HG03575 (cell line): ENCODE measurements around the gene SDSL.

ENCODE experiments used
- ATAC-seq: cut with Tn5 transposase; IDR thresholded peaks from one replicate; pipeline ENCODE4 v1.9.1; 2021; ENCODE audit not compliant: unreplicated experiment, insufficient number of reproducible peaks, low FRiP score; ENCODE audit errors: extremely low read depth

Gene SDSL

DNA sequence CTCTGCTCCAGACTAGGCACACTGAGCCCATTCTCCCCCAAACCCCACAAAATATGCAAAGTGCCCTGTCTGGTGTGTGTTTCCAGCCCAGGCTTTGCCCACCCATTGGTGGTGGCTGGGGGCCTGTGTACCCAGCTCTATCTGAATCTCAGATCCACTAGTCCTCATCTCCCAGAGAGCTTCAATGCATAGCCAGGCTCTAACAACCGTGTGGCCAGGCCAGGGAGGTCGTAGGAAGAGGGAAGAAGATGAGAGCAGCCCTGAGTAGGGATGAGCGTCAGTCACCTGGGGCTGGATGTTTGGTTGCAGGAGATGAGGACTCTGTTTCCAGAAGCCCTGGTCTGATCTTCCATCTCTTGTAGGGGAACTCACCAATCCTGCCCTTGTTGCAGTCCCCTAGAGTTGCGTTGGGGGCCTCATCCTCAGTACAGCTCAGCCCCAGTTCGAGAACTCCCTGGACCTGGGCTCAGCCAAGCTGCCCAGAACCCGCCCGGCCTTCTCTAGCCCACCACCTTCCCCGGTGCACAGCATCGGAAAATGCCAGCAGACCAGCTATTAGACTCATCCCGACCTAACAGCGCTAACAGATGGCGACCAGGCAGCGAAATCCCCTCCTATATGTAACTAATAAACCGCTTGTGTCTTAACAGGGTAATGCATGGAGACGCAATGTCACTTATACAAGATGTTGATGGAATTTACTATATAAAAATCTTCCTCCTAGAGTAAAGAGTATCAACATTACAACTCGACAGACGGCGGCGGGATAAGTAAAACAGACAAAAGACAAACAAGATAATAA is 52.7 kb downstream of the SDSL start:
- ATAC-seq, result no peak

DNA sequence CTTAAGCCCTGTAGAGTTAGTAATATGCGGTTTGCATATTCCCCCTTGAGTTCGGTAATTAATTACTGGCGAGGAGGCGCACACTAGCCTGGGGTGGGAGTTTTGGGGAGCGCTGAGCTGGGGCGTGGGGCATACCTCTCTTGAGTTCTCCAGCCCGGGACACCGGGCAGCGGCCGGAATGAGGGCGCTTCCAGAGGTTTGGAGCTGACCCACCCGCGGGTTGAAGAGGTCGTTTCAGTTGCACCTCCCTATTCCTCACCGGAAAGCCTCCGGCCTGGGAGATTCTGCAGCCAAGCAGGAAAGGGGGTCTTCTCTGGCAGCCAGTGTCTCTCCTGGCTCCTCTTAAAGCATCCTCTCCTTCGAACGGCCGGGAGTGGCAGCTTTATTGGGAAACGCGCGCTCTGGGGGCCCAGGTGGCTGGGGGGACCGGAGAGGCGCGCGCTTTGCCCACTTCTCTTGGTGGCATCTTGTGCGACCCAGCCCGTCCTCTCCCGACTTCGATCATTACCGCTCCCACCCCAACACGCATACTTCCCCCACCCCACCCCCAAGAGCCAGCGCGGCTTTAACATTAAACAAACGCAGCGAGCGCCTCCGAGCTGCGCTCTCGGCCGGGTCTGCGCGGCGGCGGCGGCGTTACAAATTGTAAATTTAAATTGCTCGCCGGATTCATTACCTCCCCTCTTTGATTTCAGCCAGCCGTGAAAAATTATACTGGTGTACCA is 53.4 kb downstream of the SDSL start:
- ATAC-seq, result no peak

DNA sequence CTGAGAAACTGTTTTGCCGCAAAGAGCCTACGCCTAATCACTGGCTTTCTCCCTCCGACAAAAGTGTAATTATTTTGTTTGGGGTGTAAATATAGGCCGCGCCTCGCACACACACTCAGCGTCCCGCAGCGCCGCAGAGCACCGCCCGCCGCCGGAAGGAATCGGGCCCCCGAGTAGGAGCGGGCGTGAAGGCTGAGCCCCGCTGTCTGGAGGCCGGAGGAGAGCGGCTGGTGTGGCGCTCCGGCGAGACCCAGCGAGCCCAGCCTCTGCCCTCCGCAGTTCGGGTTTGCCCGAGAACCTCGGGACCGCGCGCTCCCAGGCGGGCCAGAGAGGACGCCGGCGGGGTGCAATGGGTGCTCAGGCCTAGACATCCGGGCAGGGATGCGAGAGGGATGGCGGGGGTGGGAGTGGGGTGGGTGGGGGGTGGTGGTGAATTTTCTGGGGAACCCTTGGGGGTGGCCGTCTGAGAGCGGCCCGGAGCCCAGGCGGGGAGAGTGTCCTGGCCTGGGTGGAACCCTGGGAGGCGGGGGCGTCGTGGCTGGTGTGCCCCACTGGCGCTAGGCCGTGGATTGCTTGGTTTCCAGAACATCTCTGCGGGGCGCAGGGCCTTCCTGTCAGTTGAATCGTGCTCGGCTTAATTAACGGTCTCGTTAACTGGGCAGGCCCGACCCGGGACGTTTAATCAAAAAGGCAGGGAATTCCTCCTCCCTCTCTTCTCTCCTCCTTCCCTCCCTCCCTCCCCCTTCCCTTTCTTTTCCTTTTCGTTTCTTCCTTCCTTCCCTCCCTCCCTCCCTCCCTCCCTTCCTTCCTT is 54.2 kb downstream of the SDSL start:
- ATAC-seq, result no peak

DNA sequence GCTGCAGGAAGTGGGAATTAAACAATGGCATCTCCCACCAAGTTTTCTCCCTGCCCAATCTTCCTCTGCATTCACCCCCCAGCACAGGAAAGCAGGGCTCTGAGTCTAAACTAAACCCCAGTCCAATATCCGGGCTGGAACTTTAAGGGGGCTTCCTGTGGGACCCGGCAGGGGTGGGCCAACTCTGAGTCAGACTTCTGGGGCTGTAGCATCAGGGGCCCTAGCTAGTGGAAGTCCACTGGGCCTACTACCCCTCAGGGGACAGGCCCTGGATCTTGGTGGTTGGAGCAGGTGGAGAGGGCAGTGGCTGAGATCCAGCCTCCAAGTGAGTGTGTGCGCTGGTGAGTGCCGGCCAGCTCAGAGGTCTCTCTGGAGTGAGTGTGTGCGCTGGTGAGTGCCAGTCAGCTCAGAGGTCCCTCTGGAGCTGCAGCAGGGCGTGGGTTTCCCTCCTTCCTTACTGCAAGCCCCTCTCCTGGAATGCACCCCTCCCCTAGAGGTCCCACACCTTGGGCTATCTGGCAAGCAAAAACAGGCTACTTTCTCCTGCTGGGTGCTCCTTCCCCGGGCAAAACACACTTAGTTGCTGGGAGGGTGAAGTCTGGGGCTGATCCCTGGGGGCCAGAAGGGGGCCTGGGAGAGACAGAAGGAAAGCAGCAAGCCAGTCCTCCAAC is 55.1 kb downstream of the SDSL start:
- no peak for ATAC-seq

DNA sequence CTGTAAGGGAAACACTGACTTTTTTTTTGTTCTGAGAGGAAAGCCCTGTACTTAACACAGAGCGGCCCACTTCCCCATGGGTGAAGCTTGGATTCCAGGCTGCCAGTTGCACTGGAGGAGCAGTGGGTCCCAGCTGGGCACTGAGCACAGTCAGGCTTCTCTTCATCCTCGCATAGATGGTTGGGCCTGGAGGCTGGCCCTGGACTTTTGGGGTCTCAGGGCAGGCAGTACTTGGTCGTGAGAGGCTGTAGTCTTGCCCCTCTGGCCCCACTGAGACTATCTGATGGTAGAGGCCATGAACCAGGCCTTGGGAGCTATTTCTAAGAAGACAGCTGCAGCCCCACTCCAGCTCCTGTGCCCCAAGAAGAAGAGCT is 55.6 kb downstream of the SDSL start:
- ATAC-seq, result no peak

DNA sequence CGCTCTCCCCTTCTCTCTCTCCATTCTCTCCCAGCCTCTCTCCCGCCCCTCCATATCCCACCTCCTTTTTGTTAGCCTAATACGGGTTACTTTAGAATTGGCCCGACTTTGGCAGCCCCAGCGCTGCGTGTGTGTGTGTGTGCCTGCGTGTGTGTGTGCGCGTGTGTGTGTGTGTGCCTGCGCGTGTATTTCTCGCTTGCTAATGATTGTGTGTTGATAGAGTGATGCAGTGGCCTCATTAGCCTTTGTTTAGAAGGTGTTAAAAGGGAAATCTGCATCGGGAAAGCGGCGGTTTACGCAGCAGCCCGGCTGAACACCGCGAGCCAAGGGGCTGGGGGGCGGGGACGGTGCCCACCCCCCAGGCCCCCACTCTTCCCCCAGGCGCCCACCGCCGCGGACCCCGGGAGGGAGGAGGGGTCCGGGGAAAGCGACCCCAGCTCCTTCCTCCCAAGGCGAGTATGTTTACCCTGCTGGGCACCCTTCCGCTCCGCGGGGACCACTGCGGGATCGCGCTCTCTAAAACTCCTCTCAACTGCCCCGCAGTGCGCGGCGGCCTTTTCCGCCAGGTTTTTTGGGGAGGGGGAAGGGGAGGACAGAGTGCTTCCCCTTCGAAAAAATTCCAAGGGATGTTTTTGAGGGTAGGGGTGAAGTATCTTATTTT is 56.3 kb downstream of the SDSL start:
- ATAC-seq, result no peak

DNA sequence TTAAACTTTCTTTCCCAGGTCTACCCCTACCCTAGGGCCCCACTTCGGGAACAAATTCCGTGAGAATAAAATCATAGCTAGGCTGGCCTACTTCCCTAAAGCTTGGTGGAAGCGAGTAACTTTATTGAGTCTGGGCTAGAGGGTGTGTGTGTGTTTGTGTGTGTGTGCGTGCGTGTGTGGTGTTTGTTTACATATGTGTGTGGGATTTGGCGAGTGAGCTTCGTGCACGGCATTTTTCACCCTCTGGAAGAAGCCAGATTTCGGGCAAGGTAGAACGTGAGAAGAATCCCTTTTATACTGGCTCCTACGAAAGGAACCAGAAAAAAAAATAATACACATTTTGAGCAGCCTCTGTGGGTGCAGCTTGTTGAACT is 57.0 kb downstream of the SDSL start:
- ATAC-seq, result no peak

DNA sequence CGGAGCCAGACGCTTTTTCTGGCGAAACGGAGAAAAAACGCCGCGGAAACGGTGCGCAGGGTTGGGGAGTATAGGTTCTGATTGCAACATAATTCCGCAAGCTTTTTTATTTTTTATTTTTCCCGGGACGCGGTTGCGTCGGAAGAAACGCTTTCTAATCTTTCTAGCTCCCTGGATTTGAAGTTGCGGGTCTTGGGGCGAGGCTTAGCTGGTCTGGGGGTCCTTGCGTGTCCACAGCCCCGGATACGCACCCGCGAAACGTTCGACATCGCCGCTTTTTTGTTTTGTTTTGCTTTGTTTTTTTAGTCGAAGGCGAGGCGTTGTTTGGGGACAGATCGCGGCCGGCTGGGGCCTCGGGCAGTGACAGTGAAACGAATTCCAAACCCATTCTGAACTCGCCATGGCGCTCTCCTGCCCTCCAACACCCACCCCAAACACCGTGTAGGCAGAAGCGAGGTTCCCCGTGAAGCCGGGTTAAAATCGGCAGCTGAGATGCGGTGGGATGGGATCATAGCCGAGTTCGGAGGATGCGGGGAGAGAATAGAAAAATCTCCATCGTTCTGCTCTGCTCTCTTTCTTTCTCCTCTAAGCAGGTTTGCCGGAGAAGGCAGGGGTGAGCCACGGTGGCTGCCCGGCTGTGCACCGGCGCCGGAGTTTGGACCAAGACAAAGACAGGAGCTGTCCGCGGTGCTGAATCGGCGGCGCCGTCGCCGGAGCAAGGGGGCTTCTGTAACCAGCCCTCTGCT is 57.6 kb downstream of the SDSL start:
- ATAC-seq, result no peak

DNA sequence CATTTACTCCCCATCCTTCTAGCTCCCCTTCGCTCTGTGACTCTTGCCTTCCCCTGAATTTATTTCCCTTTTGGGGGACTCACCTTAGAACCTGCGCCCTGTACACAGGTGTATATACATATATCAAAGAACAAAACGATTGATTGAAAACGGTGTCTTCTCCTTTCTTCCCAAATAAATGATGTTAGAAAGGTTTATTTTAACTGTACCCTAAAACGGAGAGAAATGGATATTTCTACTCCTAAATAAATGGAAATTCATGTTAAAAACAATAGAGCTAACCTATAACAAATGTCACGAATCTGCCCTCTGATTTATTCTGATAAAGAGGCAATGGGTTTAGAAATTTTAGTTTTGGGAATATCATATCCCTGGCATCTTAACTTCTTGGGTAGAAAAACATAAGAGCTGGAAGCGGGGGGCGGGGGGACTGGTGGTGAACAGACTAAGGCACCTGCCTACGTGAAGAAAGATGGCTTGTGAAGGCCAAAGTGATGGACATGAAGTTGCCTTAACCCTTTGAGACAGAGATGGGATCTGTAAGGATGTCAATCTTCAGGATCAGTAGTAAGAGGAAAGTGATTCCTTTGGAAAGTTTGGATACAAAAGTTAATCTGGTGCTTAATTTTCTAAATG is 58.3 kb downstream of the SDSL start:
- ATAC-seq, result no peak

DNA sequence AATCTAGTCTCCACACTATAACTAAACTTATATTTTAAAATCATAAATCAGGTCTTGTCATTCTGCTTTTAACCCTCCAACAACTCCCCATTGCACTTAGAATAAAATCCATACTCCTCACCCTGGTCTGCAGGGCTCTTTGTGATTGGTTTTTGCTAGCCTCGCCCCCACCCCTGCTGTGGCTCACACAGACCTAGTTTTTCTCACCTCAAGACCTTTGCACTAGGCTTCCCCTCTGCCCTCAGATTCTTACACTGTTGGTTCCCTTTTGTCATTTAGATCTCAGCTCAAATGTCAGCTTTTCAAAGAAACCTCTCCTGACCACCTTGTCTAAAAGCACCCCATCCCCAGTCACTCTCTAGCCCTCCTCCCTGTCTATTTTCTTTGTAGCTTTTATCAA is 60.2 kb downstream of the SDSL start:
- no peak for ATAC-seq

DNA sequence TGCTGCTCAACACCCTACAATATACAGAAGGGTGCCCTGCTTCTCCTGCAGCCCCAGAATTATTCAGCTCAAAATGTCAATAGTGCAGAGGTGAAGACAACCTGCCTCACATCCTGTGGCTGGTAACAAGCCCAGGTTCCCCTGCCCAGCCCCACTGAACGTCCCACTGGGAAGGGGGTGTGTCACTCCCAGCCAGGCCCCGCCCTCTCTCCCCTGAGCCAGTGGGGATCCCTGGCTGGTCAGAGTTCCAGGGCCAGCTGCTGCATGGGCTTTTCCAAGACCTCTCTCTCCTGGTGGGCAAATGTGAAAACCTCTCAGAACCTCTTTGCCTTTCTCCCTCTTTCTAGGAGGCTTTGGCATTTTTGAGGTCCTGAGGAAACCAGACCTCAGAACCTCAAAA is 63.1 kb downstream of the SDSL start:
- ATAC-seq, result no peak

DNA sequence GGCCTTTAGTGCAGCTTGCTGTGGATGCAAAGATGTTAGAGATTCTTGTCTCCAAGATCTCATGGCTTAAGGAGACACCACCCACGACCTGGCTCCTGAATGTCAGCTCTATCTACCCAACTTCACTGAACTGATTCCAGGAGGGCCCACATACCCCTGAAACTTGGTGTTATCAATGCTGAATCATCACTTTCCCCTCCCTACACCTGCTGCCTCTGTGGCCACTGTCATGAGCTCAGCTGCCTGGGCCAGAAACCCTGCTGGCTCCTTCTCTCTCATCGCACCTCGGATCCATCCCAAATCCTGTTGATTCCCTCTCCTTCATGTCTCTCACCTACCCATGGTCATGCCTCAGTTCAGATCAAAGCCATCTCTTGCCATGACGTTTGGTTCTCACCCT is 64.5 kb downstream of the SDSL start:
- no peak for ATAC-seq
